ENCODE measurements around the gene RBM26. TPM values are rescaled to one million over a fixed set of nuclear protein-coding genes. Genes with fewer than 3 reads are reported as not detected.

The RBM26 gene
- total RNA-seq, 1 experiment from 2014 or later, result 60.4 TPM

- Histone ChIP-seq H3K9me3 (no peaks in the 10 kb centered on the region), H3K4me3 (ENCODE audit: low read depth, low read length) (peak overlapping the region; percentile 86; the same call in 1 of the 2 replicates), H3K4me1 (peaks cover 18% of the 10 kb centered on the region), H3K27me3 (replicated peaks; ENCODE audit: control insufficient read depth, insufficient read depth, low read length) (no peaks in the 10 kb centered on the region), H3K36me3 (ENCODE audit: control insufficient read depth, insufficient read depth, low read length) (no peaks in the 10 kb centered on the region)
- peaks cover 22% of the 10 kb centered on the region for H3K4me1 Mint-ChIP-seq (ENCODE audit: low read depth, unreplicated experiment)
- no peaks in the 10 kb centered on the region for H3K27me3 Mint-ChIP-seq (ENCODE audit: insufficient read depth, unreplicated experiment)
- peaks cover 4% of the 10 kb centered on the region for H3K36me3 Mint-ChIP-seq (ENCODE audit: insufficient read depth, unreplicated experiment)
- BruUV-seq (replicated peaks), result no TSS peak
- POLR2A ChIA-PET, result no interaction called here
- no peak for TF ChIP-seq CTCF (IDR thresholded peaks at IDR 0.05; ENCODE audit: insufficient read depth in 1 of 2, low read depth in 1 of 2, low read length in 1 of 2, severe bottlenecking in 1 of 2, unreplicated experiment in 1 of 2)
- no peak overlapping the region for H3K4me3 Mint-ChIP-seq (ENCODE audit: unreplicated experiment)
- intact Hi-C loops (cut with micrococcal nuclease; ENCODE audit: unreplicated experiment), result no loop called here
- no peak for DNase-seq
- no peaks in the 10 kb centered on the region for H3K9me3 Mint-ChIP-seq (ENCODE audit: unreplicated experiment)
- CTCF ChIA-PET, result no interaction called here
- H3K27ac Mint-ChIP-seq (ENCODE audit: unreplicated experiment), result peak overlapping the region; percentile 83
These were observed 1.4 kb upstream of the RBM26 start for GRCh38 chr13:79407349-79407979.

GRCh38 chr13:79406597-79406908, 498 bp upstream of the RBM26 start:
- H3K4me1 ChIP-seq, result peaks cover 18% of the 10 kb centered on the region
- intact Hi-C loops (cut with micrococcal nuclease; ENCODE audit: unreplicated experiment), result loop anchor here (1.0 kb wide), 3 partner anchors 24 to 79 kb away; partner anchors contain the start of gene NDFIP2
- H3K27me3 ChIP-seq (replicated peaks; ENCODE audit: control insufficient read depth, insufficient read depth, low read length), result no peaks in the 10 kb centered on the region
- DNase-seq, result no peak
- TF ChIP-seq CTCF (IDR thresholded peaks at IDR 0.05; ENCODE audit: insufficient read depth in 1 of 2, low read depth in 1 of 2, low read length in 1 of 2, severe bottlenecking in 1 of 2, unreplicated experiment in 1 of 2), result no peak
- H3K9me3 ChIP-seq, result no peaks in the 10 kb centered on the region
- H3K27me3 Mint-ChIP-seq (ENCODE audit: insufficient read depth, unreplicated experiment), result no peaks in the 10 kb centered on the region
- peaks cover 9% of the 10 kb centered on the region for H3K36me3 Mint-ChIP-seq (ENCODE audit: insufficient read depth, unreplicated experiment)
- H3K36me3 ChIP-seq (ENCODE audit: control insufficient read depth, insufficient read depth, low read length), result no peaks in the 10 kb centered on the region
- no peaks in the 10 kb centered on the region for H3K9me3 Mint-ChIP-seq (ENCODE audit: unreplicated experiment)
- ChIA-PET POLR2A (interaction anchor here (1.8 kb wide), 1 partner anchor 74 kb away, joined by 7 read pairs; the partner anchor contains the start of gene NDFIP2), CTCF (interaction anchor here (1.6 kb wide), 1 partner anchor 18 kb away, joined by 4 read pairs; no protein-coding TSS in a partner anchor)
- H3K27ac Mint-ChIP-seq (ENCODE audit: unreplicated experiment), result peak overlapping the region; percentile 83
- peaks cover 26% of the 10 kb centered on the region for H3K4me1 Mint-ChIP-seq (ENCODE audit: low read depth, unreplicated experiment)
- TSS peak; percentile 87 for BruUV-seq (replicated peaks)
- H3K4me3 Mint-ChIP-seq (ENCODE audit: unreplicated experiment), result no peak overlapping the region
- H3K4me3 ChIP-seq (ENCODE audit: low read depth, low read length), result peak overlapping the region; percentile 86

- ChIA-PET POLR2A (interaction anchor here (0.6 to 1.8 kb wide), 4 partner anchors 26 to 80 kb away, joined by 3 to 7 read pairs (median 3); partner anchors contain the start of gene NDFIP2), CTCF (interaction anchor here (1.5 to 1.6 kb wide), 2 partner anchors 14 to 19 kb away, joined by 4 to 6 read pairs; no protein-coding TSS in a partner anchor)
- H3K9me3 Mint-ChIP-seq (ENCODE audit: unreplicated experiment), result no peaks in the 10 kb centered on the region
- H3K36me3 Mint-ChIP-seq (ENCODE audit: insufficient read depth, unreplicated experiment), result peaks cover 15% of the 10 kb centered on the region
- no peaks in the 10 kb centered on the region for H3K9me3 ChIP-seq
- intact Hi-C loops (cut with micrococcal nuclease; ENCODE audit: unreplicated experiment), result no loop called here
- no peaks in the 10 kb centered on the region for H3K27me3 ChIP-seq (replicated peaks; ENCODE audit: control insufficient read depth, insufficient read depth, low read length)
- no peaks in the 10 kb centered on the region for H3K27me3 Mint-ChIP-seq (ENCODE audit: insufficient read depth, unreplicated experiment)
- H3K4me3 ChIP-seq (ENCODE audit: low read depth, low read length), result peak overlapping the region; percentile 86
- no peak for TF ChIP-seq CTCF (IDR thresholded peaks at IDR 0.05; ENCODE audit: insufficient read depth in 1 of 2, low read depth in 1 of 2, low read length in 1 of 2, severe bottlenecking in 1 of 2, unreplicated experiment in 1 of 2)
- no TSS peak for BruUV-seq (replicated peaks)
- peak overlapping the region; percentile 83 for H3K27ac Mint-ChIP-seq (ENCODE audit: unreplicated experiment)
- no peaks in the 10 kb centered on the region for H3K36me3 ChIP-seq (ENCODE audit: control insufficient read depth, insufficient read depth, low read length)
- DNase-seq, result no peak
- peaks cover 26% of the 10 kb centered on the region for H3K4me1 Mint-ChIP-seq (ENCODE audit: low read depth, unreplicated experiment)
- no peak overlapping the region for H3K4me3 Mint-ChIP-seq (ENCODE audit: unreplicated experiment)
- peaks cover 24% of the 10 kb centered on the region for H3K4me1 ChIP-seq
These were observed 589 bp downstream of the RBM26 start for GRCh38 chr13:79405501-79405830.

All from Caco-2 (cell line).